A673 (cell line): Measurements from ENCODE around the gene KRT81. TPM values are rescaled to one million over a fixed set of nuclear protein-coding genes. Genes with fewer than 3 reads are reported as not detected.
"Not testable (repeated sequence)": the region's sequence is repeated elsewhere in the genome, so short reads cannot be mapped to it uniquely, and the experiment has no call there.

ENCODE experiments used
- BruUV-seq: library from RNA; stranded (reverse); fragments of 400-500 nt; replicated peaks from 2 replicates; lab custom pipeline; 2021; lab: Mats Ljungman, UMichigan
- CTCF ChIA-PET: fragments of 300-600 bp; sonication (Branson Sonifier 250); formaldehyde crosslinking; loops from one replicate; lab custom pipeline; 2022; ENCODE audit warnings: antibody characterized with exemption; lab: Charles Lee
- POLR2A ChIA-PET: fragments of 300-600 bp; sonication (Branson Sonifier 250); formaldehyde crosslinking; loops from one replicate; lab custom pipeline; 2022; ENCODE audit warnings: antibody characterized with exemption; ENCODE audit not compliant: low non-redundant PET; lab: Charles Lee
- DNase-seq: peaks from one replicate; pipeline ENCODE4 v3.0.0-alpha.2; 2015; ENCODE audit warnings: low spot score
- H3K27ac ChIP-seq: fragments of 200-600 bp; sonication (generic); 2 replicates; pipeline ENCODE4 v1.5.1; 2016; ENCODE audit warnings: mixed run types, low read depth, mild to moderate bottlenecking, mixed read lengths, antibody characterized with exemption, low read length; ENCODE audit not compliant: poor library complexity, severe bottlenecking
- H3K27me3 ChIP-seq: fragments of 200-600 bp; sonication (generic); replicated peaks from 2 replicates; pipeline ENCODE4 v1.6.1; 2017; ENCODE audit warnings: mixed run types, low read depth, mild to moderate bottlenecking, mixed read lengths, antibody characterized with exemption, low read length; ENCODE audit not compliant: insufficient read depth, poor library complexity
- H3K36me3 ChIP-seq: fragments of 200-600 bp; sonication (generic); 2 replicates; pipeline ENCODE4 v1.6.1; 2016; ENCODE audit warnings: mixed run types, mild to moderate bottlenecking, mixed read lengths, antibody characterized with exemption, low read length; ENCODE audit not compliant: insufficient read depth, poor library complexity, severe bottlenecking
- H3K4me1 ChIP-seq: fragments of 200-600 bp; sonication (generic); 2 replicates; pipeline ENCODE4 v1.6.1; 2017; ENCODE audit warnings: mixed run types, mild to moderate bottlenecking, mixed read lengths, antibody characterized with exemption, low read length; ENCODE audit not compliant: insufficient read depth, poor library complexity, severe bottlenecking
- H3K4me3 ChIP-seq: fragments of 200-600 bp; sonication (generic); 2 replicates; pipeline ENCODE4 v1.5.1; 2016; ENCODE audit warnings: low read depth, mixed run types, mild to moderate bottlenecking, mixed read lengths, low read length; ENCODE audit not compliant: poor library complexity, severe bottlenecking
- H3K9me3 ChIP-seq: fragments of 200-600 bp; sonication (generic); 2 replicates; pipeline ENCODE4 v1.6.1; 2016; ENCODE audit warnings: mixed run types, low read depth, mild to moderate bottlenecking, mixed read lengths, antibody characterized with exemption, low read length; ENCODE audit not compliant: poor library complexity, severe bottlenecking
- EZH2 ChIP-seq: fragments of 200-600 bp; sonication (generic); IDR thresholded peaks from 2 replicates; pipeline ENCODE4 v1.6.1; 2017; ENCODE audit warnings: borderline replicate concordance, low read depth, mild to moderate bottlenecking, mixed read lengths, antibody characterized with exemption, low read length; ENCODE audit not compliant: poor library complexity, severe bottlenecking
- intact Hi-C: fragments of 100-400 bp; cut with micrococcal nuclease; formaldehyde crosslinking; loops from one replicate; pipeline ENCODE4 v1.10.0; 2022; ENCODE audit not compliant: unreplicated experiment
- total RNA-seq: library from RNA; stranded (reverse); gene quantifications from 2 replicates; pipeline ENCODE4 v1.2.3, GENCODE V29; 2021
- TF ChIP-seq, protein P1 (sequence below): fragments of 300-800, 200-600 bp; sonication (generic); conservative IDR thresholded peaks from 2 replicates; pipeline ENCODE4 v1.5.1; 2017; ENCODE audit warnings: low read depth, mild to moderate bottlenecking, antibody characterized with exemption, low read length, moderate library complexity, mixed read lengths

Gene KRT81
- total RNA-seq, 1 experiment from 2014 or later, result 0.30 TPM

DNA sequence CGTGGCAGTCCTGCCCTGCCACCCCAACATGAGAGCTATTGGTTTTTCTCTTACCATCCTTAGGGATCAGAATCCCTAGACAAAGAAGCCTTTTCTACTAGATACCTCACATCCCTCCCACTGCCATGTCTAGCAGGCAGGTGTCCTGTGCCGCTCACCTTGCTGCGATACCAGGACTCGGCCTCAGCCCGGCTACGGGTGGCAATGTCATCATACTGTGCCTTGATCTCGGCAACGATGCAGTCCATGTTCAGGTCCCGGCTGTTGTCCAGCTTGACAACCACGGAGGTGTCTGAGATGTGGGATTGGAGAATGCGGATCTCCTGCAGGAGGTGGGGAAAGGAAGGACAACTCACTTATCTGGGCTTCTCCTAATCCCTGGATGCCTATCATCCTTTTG, 25.4 kb upstream of the KRT81 start:
- H3K27ac ChIP-seq, result no peak overlapping the region
- no peak for TF ChIP-seq EZH2
- TF ChIP-seq, protein P1, sequence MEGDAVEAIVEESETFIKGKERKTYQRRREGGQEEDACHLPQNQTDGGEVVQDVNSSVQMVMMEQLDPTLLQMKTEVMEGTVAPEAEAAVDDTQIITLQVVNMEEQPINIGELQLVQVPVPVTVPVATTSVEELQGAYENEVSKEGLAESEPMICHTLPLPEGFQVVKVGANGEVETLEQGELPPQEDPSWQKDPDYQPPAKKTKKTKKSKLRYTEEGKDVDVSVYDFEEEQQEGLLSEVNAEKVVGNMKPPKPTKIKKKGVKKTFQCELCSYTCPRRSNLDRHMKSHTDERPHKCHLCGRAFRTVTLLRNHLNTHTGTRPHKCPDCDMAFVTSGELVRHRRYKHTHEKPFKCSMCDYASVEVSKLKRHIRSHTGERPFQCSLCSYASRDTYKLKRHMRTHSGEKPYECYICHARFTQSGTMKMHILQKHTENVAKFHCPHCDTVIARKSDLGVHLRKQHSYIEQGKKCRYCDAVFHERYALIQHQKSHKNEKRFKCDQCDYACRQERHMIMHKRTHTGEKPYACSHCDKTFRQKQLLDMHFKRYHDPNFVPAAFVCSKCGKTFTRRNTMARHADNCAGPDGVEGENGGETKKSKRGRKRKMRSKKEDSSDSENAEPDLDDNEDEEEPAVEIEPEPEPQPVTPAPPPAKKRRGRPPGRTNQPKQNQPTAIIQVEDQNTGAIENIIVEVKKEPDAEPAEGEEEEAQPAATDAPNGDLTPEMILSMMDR, result no peak
- DNase-seq, result no peak
- peaks cover 2% of the 10 kb centered on the region for H3K27me3 ChIP-seq
- CTCF ChIA-PET, result no interaction called here
- no peaks in the 10 kb centered on the region for H3K36me3 ChIP-seq
- no peak overlapping the region for H3K4me3 ChIP-seq
- POLR2A ChIA-PET, result no interaction called here
- no peaks in the 10 kb centered on the region for H3K4me1 ChIP-seq
- intact Hi-C loops, result no loop called here
- no TSS peak for BruUV-seq
- no peaks in the 10 kb centered on the region for H3K9me3 ChIP-seq

DNA sequence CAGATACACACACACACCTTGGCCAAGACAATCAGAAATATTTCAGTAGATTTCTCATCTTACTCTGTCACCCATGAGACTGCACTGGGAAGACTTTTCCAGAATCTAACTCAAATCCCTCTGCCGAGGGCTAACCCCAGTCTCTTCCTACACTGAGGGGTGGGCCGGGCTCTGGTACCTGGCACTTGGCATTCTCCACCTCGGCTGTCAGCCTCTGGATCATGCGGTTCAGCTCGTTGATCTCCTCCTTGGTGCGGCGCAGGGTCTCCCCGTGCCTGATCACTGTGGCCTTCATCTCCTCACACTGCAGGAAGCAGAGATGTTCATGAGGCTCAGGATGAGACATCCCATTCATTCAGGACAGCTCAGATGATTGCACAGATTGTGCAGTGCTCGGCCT, 25.0 kb upstream of the KRT81 start:
- ChIA-PET POLR2A (no interaction called here), CTCF (no interaction called here)
- no peak for DNase-seq
- no TSS peak for BruUV-seq
- Histone ChIP-seq H3K4me1 (no peaks in the 10 kb centered on the region), H3K4me3 (no peak overlapping the region), H3K9me3 (no peaks in the 10 kb centered on the region), H3K27me3 (peaks cover 5% of the 10 kb centered on the region), H3K36me3 (no peaks in the 10 kb centered on the region), H3K27ac (no peak overlapping the region)
- intact Hi-C loops, result no loop called here
- TF ChIP-seq EZH2, result no peak
- TF ChIP-seq, protein P1, result no peak

DNA sequence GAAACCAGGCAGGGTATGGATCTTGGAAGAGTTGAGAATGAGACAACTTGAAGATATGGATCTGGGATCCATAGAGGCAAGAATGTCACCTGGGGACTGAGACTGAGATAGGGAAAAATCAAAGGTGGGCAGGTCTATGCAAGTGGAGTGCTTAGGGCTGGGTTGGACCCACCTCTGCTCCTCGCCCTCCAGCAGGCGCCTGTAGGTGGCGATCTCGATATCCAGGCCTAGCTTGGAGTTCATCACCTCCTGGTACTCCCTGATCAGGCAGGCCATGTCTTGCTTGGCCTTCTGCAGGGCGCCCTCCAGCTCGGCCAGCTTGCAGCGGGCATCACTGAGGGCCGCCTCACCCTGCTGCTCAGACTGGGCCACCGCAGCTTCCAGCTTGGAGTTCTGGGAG, 24.4 kb upstream of the KRT81 start:
- H3K4me1 ChIP-seq, H3K36me3 ChIP-seq, POLR2A ChIA-PET, intact Hi-C loops, H3K27ac ChIP-seq, H3K4me3 ChIP-seq, BruUV-seq, H3K9me3 ChIP-seq, H3K27me3 ChIP-seq: not testable (repeated sequence)
- DNase-seq, result peak; percentile 18
- CTCF ChIA-PET, result interaction anchor here (0.5 kb wide), 1 partner anchor 90 kb away, joined by 3 read pairs; no protein-coding TSS in a partner anchor
- TF ChIP-seq, protein P1, result peak; percentile 56
